Uterus (tissue), 2 donors: ENCODE measurements around the gene SNCAIP.

Experiments
- CTCF ChIP-seq, 4 experiments: fragments of 200-600 bp in 2 of 4; fragments of 450-650 bp in 2 of 4; sonication (generic) in 2 of 4; IDR thresholded peaks; one replicate each; pipeline ENCODE4 v1.5.1; 2016 to 2019; ENCODE audit warnings: antibody characterized with exemption in 4 of 4, mild to moderate bottlenecking in 2 of 4, moderate library complexity in 1 of 4
- POLR2A ChIP-seq, 2 donors: fragments of 450-650 bp; IDR thresholded peaks; one replicate each; pipeline ENCODE4 v1.6.1; 2016; ENCODE audit warnings: antibody characterized with exemption in 2 of 2, mild to moderate bottlenecking in 1 of 2, moderate library complexity in 1 of 2

- TF ChIP-seq CTCF (IDR thresholded peaks at IDR 0.05) (no peak), POLR2A (IDR thresholded peaks at IDR 0.05) (no peak)
Measured at GRCh38 chr5:122332599-122333555, 20.8 kb downstream of the SNCAIP start.
